SH-SY5Y (cell line): ENCODE measurements around the gene SOST.

Source experiments
- GATA2 ChIP-seq: IDR thresholded peaks from 2 replicates; pipeline ENCODE4 v1.6.1; 2011; ENCODE audit warnings: mild to moderate bottlenecking, low read depth, low read length
- GATA3 ChIP-seq: IDR thresholded peaks from 2 replicates; pipeline ENCODE4 v1.6.1; 2011; ENCODE audit warnings: low read depth, mild to moderate bottlenecking, low read length, moderate library complexity

GRCh38 chr17:43769859-43770258 is 11.3 kb upstream of the SOST start:
- TF ChIP-seq GATA2 (no peak), GATA3 (no peak)
